WTC11 (cell line): Measurements from ENCODE around the gene LCTL. TPM values are rescaled to one million over a fixed set of nuclear protein-coding genes. Genes with fewer than 3 reads are reported as not detected.

Experiments
- ATAC-seq: fragments of 200-7000 bp; cut with Tn5 transposase; 2 replicates; pipeline ENCODE4 v1.10.0; 2021; ENCODE audit warnings: mild to moderate bottlenecking, moderate library complexity
- CTCF ChIA-PET: fragments of 300-600 bp; sonication (Branson Sonifier 250); formaldehyde crosslinking; loops from one replicate; lab custom pipeline; 2021; ENCODE audit warnings: antibody characterized with exemption; lab: Charles Lee
- POLR2A ChIA-PET: fragments of 350-600 bp; sonication (Branson Sonifier 250); formaldehyde crosslinking; loops from one replicate; lab custom pipeline; 2021; ENCODE audit warnings: antibody characterized with exemption; lab: Charles Lee
- DNase-seq: peaks from one replicate; pipeline ENCODE4 v3.0.0; 2021; ENCODE audit warnings: low spot score
- H3K27ac Mint-ChIP-seq: 2 replicates; pipeline ENCODE4 v1.8.0; 2021; ENCODE audit warnings: mixed read lengths
- H3K27me3 Mint-ChIP-seq: 2 replicates; pipeline ENCODE4 v1.8.0; 2021; ENCODE audit warnings: low read depth, mild to moderate bottlenecking, moderate library complexity, mixed read lengths
- H3K36me3 Mint-ChIP-seq: 2 replicates; pipeline ENCODE4 v1.8.0; 2021; ENCODE audit warnings: mixed read lengths
- H3K4me1 Mint-ChIP-seq: 2 replicates; pipeline ENCODE4 v1.8.0; 2022; ENCODE audit warnings: mixed read lengths
- H3K4me3 Mint-ChIP-seq: 2 replicates; pipeline ENCODE4 v1.8.0; 2021; ENCODE audit warnings: mild to moderate bottlenecking, moderate library complexity, mixed read lengths
- H3K9me3 Mint-ChIP-seq: 2 replicates; pipeline ENCODE4 v1.8.0; 2021; ENCODE audit warnings: mixed read lengths
- AFF4 ChIP-seq: sonication (generic); formaldehyde crosslinking; IDR thresholded peaks from 2 replicates; pipeline ENCODE4 v1.8.1; 2023; ENCODE audit warnings: mild to moderate bottlenecking, missing genetic modification reagents, borderline replicate concordance
- ARID4B ChIP-seq: sonication (generic); formaldehyde crosslinking; IDR thresholded peaks from 2 replicates; pipeline ENCODE4 v1.8.0; 2023; ENCODE audit warnings: missing genetic modification reagents, mild to moderate bottlenecking, borderline replicate concordance
- ATF3 ChIP-seq: sonication (generic); formaldehyde crosslinking; conservative IDR thresholded peaks from 2 replicates; pipeline ENCODE4 v1.8.1; 2022; ENCODE audit warnings: mild to moderate bottlenecking, missing genetic modification reagents
- CREB1 ChIP-seq: sonication (generic); formaldehyde crosslinking; IDR thresholded peaks from 2 replicates; pipeline ENCODE4 v1.8.0; 2023; ENCODE audit warnings: mild to moderate bottlenecking, missing genetic modification reagents
- CREM ChIP-seq: sonication (generic); formaldehyde crosslinking; IDR thresholded peaks from 2 replicates; pipeline ENCODE4 v1.8.1; 2022; ENCODE audit warnings: mild to moderate bottlenecking, missing genetic modification reagents, moderate library complexity
- ERG ChIP-seq: fragments of 250-450 bp; sonication (Bioruptor Pico); IDR thresholded peaks from 2 replicates; pipeline ENCODE4 v1.8.0; 2021; ENCODE audit warnings: mild to moderate bottlenecking
- FOXK1 ChIP-seq: sonication (generic); formaldehyde crosslinking; IDR thresholded peaks from 2 replicates; pipeline ENCODE4 v1.8.0; 2022; ENCODE audit warnings: mild to moderate bottlenecking, moderate library complexity, missing genetic modification reagents
- GABPB1 ChIP-seq: sonication (generic); formaldehyde crosslinking; IDR thresholded peaks from 2 replicates; pipeline ENCODE4 v1.8.1; 2023; ENCODE audit warnings: mild to moderate bottlenecking, missing genetic modification reagents
- GTF2I ChIP-seq: fragments of 250-450 bp; sonication (Bioruptor Pico); conservative IDR thresholded peaks from 2 replicates; pipeline ENCODE4 v1.4.0; 2021; ENCODE audit warnings: mild to moderate bottlenecking
- JAZF1 ChIP-seq: fragments of 250-450 bp; sonication (Bioruptor Pico); IDR thresholded peaks from 2 replicates; pipeline ENCODE4 v1.9.0; 2021; ENCODE audit warnings: moderate library complexity, mild to moderate bottlenecking, inconsistent platforms
- JUN ChIP-seq: sonication (generic); formaldehyde crosslinking; IDR thresholded peaks from 2 replicates; pipeline ENCODE4 v1.8.0; 2023; ENCODE audit warnings: mild to moderate bottlenecking, missing genetic modification reagents
- NR2C2 ChIP-seq: sonication (generic); formaldehyde crosslinking; IDR thresholded peaks from 2 replicates; pipeline ENCODE4 v1.8.0; 2022; ENCODE audit warnings: mild to moderate bottlenecking, missing genetic modification reagents
- OVOL2 ChIP-seq: fragments of 250-450 bp; sonication (Bioruptor Pico); IDR thresholded peaks from 2 replicates; pipeline ENCODE4 v1.9.0; 2021; ENCODE audit warnings: mild to moderate bottlenecking, borderline replicate concordance
- RORB ChIP-seq: fragments of 250-450 bp; sonication (Bioruptor Pico); IDR thresholded peaks from 2 replicates; pipeline ENCODE4 v1.9.0; 2021; ENCODE audit warnings: mild to moderate bottlenecking
- TCF7 ChIP-seq: sonication (generic); formaldehyde crosslinking; IDR thresholded peaks from 2 replicates; pipeline ENCODE4 v1.8.0; 2022; ENCODE audit warnings: mild to moderate bottlenecking, low read depth, missing genetic modification reagents, moderate library complexity
- TEAD1 ChIP-seq: sonication (generic); formaldehyde crosslinking; IDR thresholded peaks from 2 replicates; pipeline ENCODE4 v1.8.0; 2022; ENCODE audit warnings: mild to moderate bottlenecking, missing genetic modification reagents
- ZBTB21 ChIP-seq: sonication (generic); formaldehyde crosslinking; IDR thresholded peaks from 2 replicates; pipeline ENCODE4 v1.8.1; 2023; ENCODE audit warnings: mild to moderate bottlenecking, missing genetic modification reagents, borderline replicate concordance
- ZBTB43 ChIP-seq: sonication (generic); formaldehyde crosslinking; IDR thresholded peaks from 2 replicates; pipeline ENCODE4 v1.8.1; 2023; ENCODE audit warnings: mild to moderate bottlenecking, missing genetic modification reagents
- ZNF396 ChIP-seq: fragments of 250-450 bp; sonication (Bioruptor Pico); IDR thresholded peaks from 2 replicates; pipeline ENCODE4 v1.8.0; 2021; ENCODE audit warnings: mild to moderate bottlenecking, moderate library complexity, borderline replicate concordance
- ZNF512 ChIP-seq: sonication (generic); formaldehyde crosslinking; IDR thresholded peaks from 2 replicates; pipeline ENCODE4 v1.8.1; 2022; ENCODE audit warnings: missing genetic modification reagents, borderline replicate concordance
- total RNA-seq: library from RNA; stranded (reverse); gene quantifications from 3 replicates; pipeline ENCODE4 v1.2.3, GENCODE V29; 2021

Gene LCTL
- total RNA-seq, 1 experiment from 2014 or later = 2.2 TPM

GRCh38 chr15:66595931-66596545 lies 30.2 kb upstream of the LCTL start (continued):
- TF ChIP-seq ERG (CRISPR knock-in tag) = no peak
- TF ChIP-seq JAZF1 (CRISPR knock-in tag) = no peak
- no peak for TF ChIP-seq ATF3 (CRISPR knock-in tag)

GRCh38 chr15:66595332-66595731 lies 29.5 kb upstream of the LCTL start:
- DNase-seq = no peak
- Mint-ChIP-seq H3K36me3 (no peaks in the 10 kb centered on the region), H3K4me1 (no peaks in the 10 kb centered on the region), H3K27me3 (no peaks in the 10 kb centered on the region), H3K4me3 (no peak overlapping the region), H3K27ac (no peak overlapping the region), H3K9me3 (no peaks in the 10 kb centered on the region)
- CTCF ChIA-PET = interaction anchor here (1.1 to 1.7 kb wide), 2 partner anchors 8 to 108 kb away, joined by 3 to 4 read pairs; no protein-coding TSS in a partner anchor
- no peak for TF ChIP-seq TCF7 (CRISPR knock-in tag)
- TF ChIP-seq OVOL2 (CRISPR knock-in tag) = no peak
- no peak for TF ChIP-seq CREM (CRISPR knock-in tag)
- TF ChIP-seq AFF4 (CRISPR knock-in tag) = no peak
- TF ChIP-seq ARID4B (CRISPR knock-in tag) = no peak
- TF ChIP-seq CREB1 = no peak
- POLR2A ChIA-PET = no interaction called here
- no peak for ATAC-seq

GRCh38 chr15:66594836-66595235 lies 29.0 kb upstream of the LCTL start:
- POLR2A ChIA-PET = no interaction called here
- CTCF ChIA-PET = interaction anchor here (0.6 to 2.8 kb wide), 9 partner anchors 9 to 208 kb away, joined by 3 to 8 read pairs (median 3); partner anchors contain the start of genes LCTL and MAP2K1
- TF ChIP-seq ZNF396 (CRISPR knock-in tag) (no peak), ZBTB21 (CRISPR knock-in tag) (no peak), NR2C2 (CRISPR knock-in tag) (no peak), OVOL2 (CRISPR knock-in tag) (no peak), GTF2I (CRISPR knock-in tag) (no peak), GABPB1 (CRISPR knock-in tag) (no peak), JUN (CRISPR knock-in tag) (no peak), RORB (CRISPR knock-in tag) (no peak), JAZF1 (CRISPR knock-in tag) (no peak), FOXK1 (CRISPR knock-in tag) (no peak), ZNF512 (CRISPR knock-in tag) (no peak), ATF3 (CRISPR knock-in tag) (no peak), ZBTB43 (CRISPR knock-in tag) (no peak), TEAD1 (CRISPR knock-in tag) (no peak)

More at GRCh38 chr15:66594836-66595235, 29.0 kb upstream of the LCTL start:
- H3K36me3 Mint-ChIP-seq = no peaks in the 10 kb centered on the region
- no peak overlapping the region for H3K4me3 Mint-ChIP-seq
- no peaks in the 10 kb centered on the region for H3K9me3 Mint-ChIP-seq
- H3K4me1 Mint-ChIP-seq = no peaks in the 10 kb centered on the region
- ATAC-seq (no peak), DNase-seq (no peak)
- no peak overlapping the region for H3K27ac Mint-ChIP-seq
- H3K27me3 Mint-ChIP-seq = no peaks in the 10 kb centered on the region
